COR-L47 (cell line): Measurements from ENCODE around the gene CXCL8.
A peak's percentile ranks its signal among the peaks of the same experiment; 100 is the strongest.
"Not testable (repeated sequence)": the region's sequence is repeated elsewhere in the genome, so short reads cannot be mapped to it uniquely, and the experiment has no call there.

Source experiments
- DNase-seq: peaks from one replicate; lab custom pipeline; 2025; lab: John Stamatoyannopoulos, UW

CXCL8 gene

GRCh38 chr4:73740353-73740778 is at the start of gene CXCL8:
CXCL8 (plus strand) TSS chr4:73740569; CDS start chr4:73740659, 90 bp downstream.
- peak; percentile 89 for DNase-seq

DNA sequence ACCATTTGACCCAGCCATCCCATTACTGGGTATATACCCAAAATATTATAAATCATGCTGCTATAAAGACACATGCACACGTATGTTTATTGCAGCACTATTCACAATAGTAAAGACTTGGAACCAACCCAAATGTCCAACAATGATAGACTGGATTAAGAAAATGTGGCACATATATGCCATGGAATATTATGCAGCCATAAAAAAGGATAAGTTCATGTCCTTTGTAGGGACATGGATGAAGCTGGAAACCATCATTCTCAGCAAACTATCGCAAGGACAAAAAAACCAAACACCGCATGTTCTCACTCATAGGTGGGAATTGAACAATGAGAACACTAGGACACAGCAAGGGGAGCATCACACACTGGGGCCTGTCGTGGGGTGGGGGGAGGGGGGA is 49.2 kb upstream of the CXCL8 start:
- DNase-seq, result not testable (repeated sequence)

DNA sequence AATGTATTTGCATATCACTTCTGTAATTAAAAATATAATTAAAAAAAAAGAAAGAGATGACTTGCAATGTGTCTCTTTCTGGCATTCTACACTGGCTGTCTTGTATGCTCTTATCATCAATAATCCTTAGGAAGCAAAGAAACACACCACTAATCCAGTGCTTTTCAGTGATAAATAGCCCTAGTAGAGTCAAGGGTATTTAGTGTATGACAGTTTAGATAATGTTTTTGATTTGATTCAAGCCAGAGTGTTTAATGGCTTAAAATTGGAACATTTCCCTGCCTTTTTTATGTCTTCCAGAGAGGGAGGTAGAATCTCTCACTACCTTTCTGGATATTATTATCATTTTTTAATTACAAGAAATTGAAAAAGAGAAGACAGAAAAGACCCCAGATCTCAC is 48.6 kb upstream of the CXCL8 start:
- DNase-seq, result no peak

GRCh38 chr4:73692254-73692653 is 48.1 kb upstream of the CXCL8 start:
- DNase-seq, result no peak

DNA sequence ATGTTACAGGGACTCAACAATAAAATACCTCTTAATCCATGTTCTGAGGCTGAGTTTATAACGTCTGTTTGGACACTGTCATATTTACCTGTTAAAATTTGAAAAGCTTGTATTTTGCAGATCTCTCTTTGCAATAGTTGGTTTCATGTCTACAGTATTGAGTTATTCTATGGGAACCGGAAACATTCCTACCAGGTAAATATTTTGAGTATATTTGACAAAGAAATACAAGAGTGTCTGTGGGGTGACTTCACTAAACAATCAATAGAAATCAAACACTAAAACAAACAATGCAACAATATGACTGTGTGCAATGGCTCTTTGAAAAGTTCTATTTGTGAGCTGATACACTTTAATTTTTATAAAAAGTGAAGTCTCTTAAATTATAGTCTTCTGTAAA is 47.7 kb upstream of the CXCL8 start:
- DNase-seq, result no peak

DNA sequence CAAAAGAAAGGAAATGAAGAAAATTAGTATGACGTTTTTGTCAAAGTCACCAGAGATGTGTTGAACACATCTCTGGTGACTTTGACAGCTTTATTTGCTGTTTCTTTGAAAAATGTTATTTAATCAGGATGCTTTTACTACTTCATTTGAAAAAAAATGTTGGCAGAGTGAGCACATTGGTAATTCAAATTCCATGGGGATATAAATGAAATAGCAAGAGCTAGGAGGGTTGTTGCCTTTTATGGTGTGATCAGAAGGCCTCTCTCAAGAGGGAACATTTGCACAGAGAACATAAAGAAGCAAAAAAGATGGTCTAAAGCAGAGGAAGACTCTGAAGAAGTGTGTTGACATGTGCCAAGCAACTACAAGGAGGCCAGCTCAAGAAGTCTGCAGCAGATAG is 46.6 kb upstream of the CXCL8 start:
- no peak for DNase-seq

GRCh38 chr4:73698217-73698616 is 42.2 kb upstream of the CXCL8 start:
- DNase-seq, result no peak

GRCh38 chr4:73701116-73701515 is 39.3 kb upstream of the CXCL8 start:
- no peak for DNase-seq

- DNase-seq, result no peak
Measured at GRCh38 chr4:73702796-73703287, 37.5 kb upstream of the CXCL8 start.

DNA sequence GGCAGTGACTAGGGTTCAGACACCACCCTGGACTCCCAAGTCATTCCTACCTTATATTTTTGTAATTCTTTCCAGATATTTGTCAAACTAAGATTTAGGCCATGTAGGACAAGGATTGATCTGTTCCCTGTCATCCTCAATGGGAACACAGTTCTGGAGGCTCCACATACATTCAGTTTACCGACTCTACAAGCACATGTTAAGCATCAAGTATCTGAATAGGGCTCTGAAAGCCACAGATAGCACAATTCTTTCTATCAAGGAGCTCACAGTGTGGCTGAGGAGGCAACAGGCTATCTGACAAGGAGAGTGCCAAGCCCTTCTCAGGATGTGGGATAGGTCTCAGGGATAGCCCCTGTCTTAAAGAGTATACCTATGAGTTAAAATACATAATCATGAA is 37.0 kb upstream of the CXCL8 start:
- no peak for DNase-seq

GRCh38 chr4:73704314-73705055 is 35.9 kb upstream of the CXCL8 start:
- no peak for DNase-seq

DNA sequence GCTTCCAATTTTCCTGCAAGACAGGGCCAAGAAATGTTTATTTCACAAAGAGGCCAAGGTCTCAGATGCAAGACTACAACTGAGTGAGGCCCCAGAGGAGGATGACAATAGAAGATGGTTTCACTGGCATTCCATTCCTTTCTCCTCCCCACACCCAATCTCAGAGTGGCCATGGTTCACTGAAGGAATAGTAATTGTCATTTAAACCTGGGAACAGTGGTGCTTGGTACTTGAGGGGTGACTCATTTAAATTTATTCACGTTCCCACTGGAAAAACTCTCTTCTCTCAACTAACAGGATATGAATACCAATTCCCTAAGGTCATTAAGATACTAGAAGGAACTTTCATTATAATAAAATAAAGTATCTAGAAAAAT is 35.3 kb upstream of the CXCL8 start:
- DNase-seq, result no peak

- no peak for DNase-seq
Measured at GRCh38 chr4:73705721-73706120, 34.6 kb upstream of the CXCL8 start.

DNA sequence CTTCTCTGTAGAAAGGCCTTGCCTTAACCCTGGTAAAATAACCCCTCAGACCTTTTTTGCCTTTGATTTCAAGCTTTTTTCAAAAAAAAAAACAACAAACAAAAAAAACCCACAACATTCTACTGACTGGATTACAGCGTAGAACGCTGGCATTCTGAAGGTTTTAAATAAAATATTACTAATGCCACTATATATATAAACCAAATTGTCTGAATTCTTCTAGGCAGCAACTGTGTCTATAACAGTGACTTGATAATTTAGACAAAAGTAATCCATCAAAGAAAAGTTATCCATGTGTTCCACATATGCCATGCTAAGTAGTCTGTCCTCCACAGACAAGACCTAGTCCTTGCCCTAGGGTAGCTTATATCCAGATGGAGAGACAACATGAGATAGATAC is 33.6 kb upstream of the CXCL8 start:
- no peak for DNase-seq

DNA sequence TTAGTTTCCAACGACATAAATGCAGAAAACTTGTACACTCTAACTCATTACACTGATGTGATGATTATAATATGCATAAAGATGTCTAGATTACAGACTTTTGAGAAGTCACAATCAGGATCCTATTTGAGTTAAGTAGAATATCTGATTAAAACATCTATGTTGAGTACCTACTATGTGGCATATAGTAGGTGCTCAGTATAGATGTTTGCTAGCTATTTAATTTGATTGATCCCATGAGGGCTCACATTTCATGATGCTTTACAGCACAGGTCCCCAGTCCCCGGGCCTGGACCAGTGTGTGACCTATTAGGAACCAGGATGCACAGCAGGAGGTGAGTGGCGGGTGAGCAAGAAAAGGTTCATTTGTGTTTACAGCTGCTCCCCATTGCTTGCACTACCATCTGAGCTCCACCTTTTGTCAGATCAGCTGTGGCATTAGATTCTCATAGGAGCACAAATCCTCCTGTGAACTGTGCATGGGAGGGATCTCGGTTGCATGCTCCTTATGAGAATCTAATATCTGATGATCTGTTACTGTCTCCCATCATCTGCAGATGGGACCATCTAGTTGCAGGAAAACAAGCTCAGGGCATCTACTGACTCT is 33.0 kb upstream of the CXCL8 start:
- no peak for DNase-seq

DNA sequence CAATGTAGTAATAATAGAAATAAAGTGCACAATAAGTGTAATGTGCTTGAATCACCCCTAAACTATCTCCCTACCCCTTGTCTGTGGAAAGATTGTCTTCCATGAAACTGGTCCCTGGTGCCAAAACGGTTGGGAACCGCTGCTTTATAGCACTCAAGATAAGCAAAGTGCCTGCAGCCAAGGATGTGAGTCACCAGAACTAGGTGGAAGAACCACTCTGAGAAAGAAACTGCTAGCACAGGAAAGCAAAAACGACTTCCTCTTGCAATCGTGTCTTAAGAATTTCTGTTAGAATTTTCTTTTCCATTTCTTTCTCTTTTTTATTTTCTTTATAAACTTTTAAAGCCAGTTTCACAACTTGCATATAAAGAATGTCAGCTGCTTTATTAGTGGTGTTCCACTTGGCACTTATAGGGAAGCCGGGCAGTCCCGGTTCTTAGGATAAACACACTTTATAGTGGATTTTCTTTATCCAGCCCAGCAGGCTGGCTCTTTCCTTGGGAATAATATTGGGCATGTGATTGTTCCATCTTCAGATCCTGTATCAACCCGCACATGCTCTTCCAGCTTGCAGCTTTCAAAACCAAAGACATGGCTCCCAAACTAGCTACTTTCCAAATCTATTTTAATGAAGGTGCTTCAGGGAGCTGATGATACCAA is 32.3 kb upstream of the CXCL8 start:
- no peak for DNase-seq

GRCh38 chr4:73709451-73710033 is 30.8 kb upstream of the CXCL8 start:
- DNase-seq, result no peak

- DNase-seq, result no peak
Measured at GRCh38 chr4:73710094-73710493, 30.3 kb upstream of the CXCL8 start.

GRCh38 chr4:73711989-73712388 is 28.4 kb upstream of the CXCL8 start:
- no peak for DNase-seq

- no peak for DNase-seq
Measured at GRCh38 chr4:73713650-73714049, 26.7 kb upstream of the CXCL8 start.

DNA sequence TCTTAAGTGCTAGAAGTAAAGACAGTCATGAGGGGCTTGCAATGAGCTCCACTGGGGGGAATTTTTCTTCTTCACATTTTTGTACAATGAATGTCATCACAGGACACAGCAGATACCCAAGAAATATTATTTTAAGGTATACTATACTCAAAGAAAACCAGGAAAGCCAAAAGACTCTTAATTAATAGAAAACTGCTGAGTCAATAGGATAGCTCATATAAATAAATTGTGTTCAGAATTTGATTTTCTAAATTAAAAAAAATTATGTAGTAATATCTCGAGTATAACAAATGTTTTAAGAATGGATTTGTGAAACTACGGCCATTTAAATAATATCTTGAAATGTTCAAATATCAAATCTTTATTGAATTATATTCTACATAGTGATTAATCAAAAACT is 25.7 kb upstream of the CXCL8 start:
- no peak for DNase-seq

GRCh38 chr4:73715659-73716058 is 24.7 kb upstream of the CXCL8 start:
- DNase-seq, result no peak
